HepG2 (cell line): ENCODE data around the gene AP1M1. TPM values are rescaled to one million over a fixed set of nuclear protein-coding genes. Genes with fewer than 3 reads are reported as not detected.

Experiments
- ATAC-seq: fragments of 200-7000 bp; cut with Tn5 transposase; 3 replicates; pipeline ENCODE4 v1.9.1; 2020; ENCODE audit warnings: mild to moderate bottlenecking, moderate library complexity
- BruUV-seq: library from RNA; stranded (reverse); fragments of 400-500 nt; replicated peaks from 2 replicates; lab custom pipeline; 2021; lab: Mats Ljungman, UMichigan
- CTCF ChIA-PET: fragments of 300-600 bp; formaldehyde crosslinking; extraction: SDS; loops from one replicate; lab custom pipeline; 2021; ENCODE audit warnings: low total read pairs, inconsistent platforms, low intra/inter-chr PET ratio; lab: Yijun Ruan, JAX
- POLR2A ChIA-PET: fragments of 350-600 bp; sonication (Branson Sonifier 250); formaldehyde crosslinking; loops from one replicate; lab custom pipeline; 2020; ENCODE audit warnings: antibody characterized with exemption, inconsistent platforms; lab: Yijun Ruan, JAX
- DNase-seq: peaks from one replicate; pipeline ENCODE4 v3.0.0-alpha.2; 2015; ENCODE audit warnings: low spot score
- FAIRE-seq: peaks from 3 replicates; lab custom pipeline; 2011; peaks lifted over from hg19 to GRCh38; lab: Jason Lieb, UNC
- H2AFZ ChIP-seq: one replicate; pipeline ENCODE4 v1.6.1; 2011; ENCODE audit warnings: low read length, inconsistent platforms
- H3K27ac ChIP-seq: fragments of 300-600 bp; 3 replicates; pipeline ENCODE4 v1.8.0; 2011; ENCODE audit warnings: mixed run types, mild to moderate bottlenecking, mixed read lengths, low read length, inconsistent platforms; ENCODE audit not compliant: insufficient read depth; ENCODE audit errors: extremely low read length
- H3K27me3 ChIP-seq, 2 experiments: fragments of 200-600 bp in 1 of 2; 2 replicates in 1 of 2; 3 replicates in 1 of 2; pipeline versions ENCODE4 v1.6.0 to v1.8.0; 2011; ENCODE audit warnings: low read length in 2 of 2, mild to moderate bottlenecking in 2 of 2, moderate library complexity in 2 of 2, inconsistent platforms in 1 of 2; ENCODE audit not compliant: insufficient read depth in 2 of 2, control insufficient read depth in 1 of 2
- H3K36me3 ChIP-seq, 2 experiments: fragments of 200-600 bp in 1 of 2; replicated peaks in 1 of 2; 2 replicates in 1 of 2; 3 replicates in 1 of 2; pipeline versions ENCODE4 v1.5.1 to v1.8.0; 2011; ENCODE audit warnings: low read length in 2 of 2, inconsistent platforms in 1 of 2; ENCODE audit not compliant: insufficient read depth in 2 of 2, control insufficient read depth in 1 of 2
- H3K4me1 ChIP-seq: 2 replicates; pipeline ENCODE4 v1.5.1; 2012; ENCODE audit warnings: low read length, inconsistent platforms; ENCODE audit not compliant: insufficient read depth
- H3K4me2 ChIP-seq: 2 replicates; pipeline ENCODE4 v1.6.0; 2011; ENCODE audit warnings: low read depth, low read length, inconsistent platforms
- H3K4me3 ChIP-seq, 3 experiments: fragments of 200-600 bp in 1 of 3; sonication (generic), shearing (Covaris generic) in 1 of 3; replicated peaks in 1 of 3; 2 replicates each; pipeline ENCODE4 v1.5.1; 2011 to 2016; ENCODE audit warnings: low read length in 3 of 3, inconsistent platforms in 2 of 3, low read depth in 2 of 3, mild to moderate bottlenecking in 2 of 3, control low read depth in 1 of 3, mixed read lengths in 1 of 3; ENCODE audit not compliant: insufficient read depth in 1 of 3
- H3K79me2 ChIP-seq: one replicate; pipeline ENCODE4 v1.6.1; 2011; ENCODE audit warnings: low read length, inconsistent platforms; ENCODE audit not compliant: insufficient read depth
- H3K9ac ChIP-seq: 2 replicates; pipeline ENCODE4 v1.6.0; 2011; ENCODE audit warnings: mild to moderate bottlenecking, low read depth, low read length, inconsistent platforms; ENCODE audit not compliant: insufficient read depth
- H3K9me3 ChIP-seq: 2 replicates; pipeline ENCODE4 v1.5.1; 2012; ENCODE audit warnings: mild to moderate bottlenecking, low read length
- H4K20me1 ChIP-seq: 2 replicates; pipeline ENCODE4 v1.6.0; 2011; ENCODE audit warnings: inconsistent platforms, mild to moderate bottlenecking, low read length, moderate library complexity; ENCODE audit not compliant: insufficient read depth
- CREM ChIP-seq, 2 experiments: sonication (generic) in 1 of 2; formaldehyde crosslinking in 1 of 2; IDR thresholded peaks; 2 replicates each; pipeline versions ENCODE4 v1.4.0 to v1.6.1; 2016 to 2020; ENCODE audit warnings: antibody characterized with exemption in 1 of 2, mild to moderate bottlenecking in 1 of 2, missing genetic modification reagents in 1 of 2
- MTA1 ChIP-seq: sonication (generic); formaldehyde crosslinking; IDR thresholded peaks from 2 replicates; pipeline ENCODE4 v1.4.0; 2020; ENCODE audit warnings: missing genetic modification reagents, mild to moderate bottlenecking, borderline replicate concordance
- MYC ChIP-seq: sonication (generic); formaldehyde crosslinking; IDR thresholded peaks from 2 replicates; pipeline ENCODE4 v1.9.0; 2021; ENCODE audit warnings: missing genetic modification reagents, borderline replicate concordance
- PHB2 ChIP-seq: fragments of 450-650 bp; IDR thresholded peaks from 2 replicates; pipeline ENCODE4 v1.6.1; 2018; ENCODE audit not compliant: partially characterized antibody
- PHF21A ChIP-seq: sonication (generic); formaldehyde crosslinking; IDR thresholded peaks from 2 replicates; pipeline ENCODE4 v1.5.0; 2020; ENCODE audit warnings: mild to moderate bottlenecking, missing genetic modification reagents
- SNAI1 ChIP-seq: sonication (generic); formaldehyde crosslinking; IDR thresholded peaks from 2 replicates; pipeline ENCODE4 v1.5.0; 2020; ENCODE audit warnings: mild to moderate bottlenecking, missing genetic modification reagents, borderline replicate concordance
- SNAPC4 ChIP-seq: sonication (generic); formaldehyde crosslinking; IDR thresholded peaks from 2 replicates; pipeline ENCODE4 v1.4.0; 2020; ENCODE audit warnings: mild to moderate bottlenecking, missing genetic modification reagents
- ZBTB7B ChIP-seq: sonication (generic); formaldehyde crosslinking; IDR thresholded peaks from 2 replicates; pipeline ENCODE4 v1.4.0; 2020; ENCODE audit warnings: missing genetic modification reagents
- ZMYM2 ChIP-seq: sonication (generic); formaldehyde crosslinking; IDR thresholded peaks from 2 replicates; pipeline ENCODE4 v1.8.0; 2022; ENCODE audit warnings: mild to moderate bottlenecking, missing genetic modification reagents
- ZMYM3 ChIP-seq: sonication (generic); formaldehyde crosslinking; IDR thresholded peaks from 2 replicates; pipeline ENCODE4 v1.5.1; 2020; ENCODE audit warnings: mild to moderate bottlenecking, missing genetic modification reagents
- ZNF629 ChIP-seq: sonication (generic); formaldehyde crosslinking; conservative IDR thresholded peaks from 2 replicates; pipeline ENCODE4 v1.5.0; 2020; ENCODE audit warnings: missing genetic modification reagents
- ZNF768 ChIP-seq: sonication (generic); formaldehyde crosslinking; IDR thresholded peaks from 2 replicates; pipeline ENCODE4 v1.4.0; 2020; ENCODE audit warnings: missing genetic modification reagents
- WGBS: methylation state at CpG from one replicate; pipeline ENCODE4 v1.1.6; 2017; ENCODE audit warnings: low lambda C conversion rate; 5-methylcytosine and 5-hydroxymethylcytosine counted together
- in situ Hi-C: cut with HindIII; loops from 2 replicates; pipeline ENCODE4 v1.10.0; 2017; ENCODE audit warnings: low pct_unique_long_range_greater_than_20kb; ENCODE audit not compliant: extremely low pct_ligation_motif_present
- intact Hi-C: fragments of 100-400 bp; cut with micrococcal nuclease; formaldehyde crosslinking; loops from one replicate; pipeline ENCODE4 v1.10.0; 2022; ENCODE audit not compliant: unreplicated experiment
- polyA plus RNA-seq, 8 experiments: library from polyadenylated mRNA; depleted of rRNA in 3 of 8; stranded (reverse) in 7 of 8; unstranded in 1 of 8; fragments of >200 nt; fragmentation: Illumina TruSeq in 4 of 8; extraction: Trizol in 4 of 8; gene quantifications; 2 replicates each; pipeline versions ENCODE4 v1.2.1 to v1.2.3, GENCODE V29; 2011 to 2016; ENCODE audit warnings: low read depth in 4 of 8, missing spikeins in 1 of 8, mixed read lengths in 1 of 8; ENCODE audit not compliant: insufficient read depth in 1 of 8
- total RNA-seq, 5 experiments: library from RNA; depleted of rRNA; stranded (reverse); fragments of >200 nt; fragmentation: Illumina TruSeq; extraction: Trizol; gene quantifications; 2 replicates each; pipeline ENCODE4 v1.2.3, GENCODE V29; 2016; ENCODE audit warnings: low read depth in 1 of 5

AP1M1 gene
- total and polyA plus RNA-seq, 2 of the 13 experiments (the other 11 are each of a cell fraction or from before 2014, with no cell fraction given), result 34.4 to 46.1 TPM

GRCh38 chr19:16261584-16262368, 64.1 kb downstream of the AP1M1 start:
- Histone ChIP-seq H3K9me3 (no peaks in the 10 kb centered on the region), H2AFZ (no peak overlapping the region), H3K79me2 (no peaks in the 10 kb centered on the region), H3K36me3 (no peaks in the 10 kb centered on the region), H3K9ac (no peak overlapping the region), H3K27ac (no peak overlapping the region), H3K4me2 (peak overlapping the region; percentile 70), H3K4me1 (peaks cover 32% of the 10 kb centered on the region), H3K27me3 (peaks cover 0 to 33% of the 10 kb centered on the region in 2 experiments; a peak in 3 of 5 replicates), H3K4me3 (no peak overlapping the region), H4K20me1 (no peaks in the 10 kb centered on the region)
- ChIA-PET POLR2A (no interaction called here), CTCF (no interaction called here)
- intact Hi-C loops, result no loop called here
- in situ Hi-C loops, result no loop called here
- DNase-seq (no peak), ATAC-seq (no peak), FAIRE-seq (no peak)
- 21% methylated on average over 17 of the region's 18 CpGs for WGBS
- TF ChIP-seq MYC (CRISPR knock-in tag) (no peak), ZNF629 (CRISPR knock-in tag) (peak; percentile 85)
- no TSS peak for BruUV-seq

- 0% methylated on average over 8 of the region's 8 CpGs for WGBS
- TF ChIP-seq ZNF768 (CRISPR knock-in tag) (no peak), MTA1 (CRISPR knock-in tag) (peak; percentile 77), PHF21A (CRISPR knock-in tag) (peak; percentile 60; the same call in 1 of the 2 replicates), CREM (IDR thresholded peaks at IDR 0.05) (0 out of 2 replicates have a peak, but pooled peaks have one; percentile 13), CREM (CRISPR knock-in tag; IDR thresholded peaks at IDR 0.05) (no peak), ZMYM2 (CRISPR knock-in tag) (no peak), ZMYM3 (CRISPR knock-in tag) (peak; percentile 89), PHB2 (no peak), SNAI1 (CRISPR knock-in tag) (no peak), SNAPC4 (CRISPR knock-in tag) (no peak), ZBTB7B (CRISPR knock-in tag) (peak; percentile 84)
Observed at GRCh38 chr19:16262618-16263017, 64.9 kb downstream of the AP1M1 start.

More at GRCh38 chr19:16262618-16263017, 64.9 kb downstream of the AP1M1 start:
- ChIA-PET CTCF (no interaction called here), POLR2A (no interaction called here)
- BruUV-seq, result no TSS peak
- FAIRE-seq, result peak; percentile 85
- peak; percentile 81 for DNase-seq
- intact Hi-C loops, result no loop called here
- Histone ChIP-seq H4K20me1 (no peaks in the 10 kb centered on the region), H3K4me3 (peak overlapping the region in 1 of 3 experiments; percentile 38; a peak in 2 of 6 replicates), H3K36me3 (no peaks in the 10 kb centered on the region), H3K9me3 (no peaks in the 10 kb centered on the region), H2AFZ (no peak overlapping the region), H3K27me3 (peaks cover 0 to 33% of the 10 kb centered on the region in 2 experiments; a peak in 3 of 5 replicates), H3K9ac (no peak overlapping the region), H3K79me2 (no peaks in the 10 kb centered on the region), H3K4me2 (peak overlapping the region; percentile 70), H3K27ac (no peak overlapping the region), H3K4me1 (peaks cover 35% of the 10 kb centered on the region)
- in situ Hi-C loops, result no loop called here
- ATAC-seq, result peak; percentile 90
